22Rv1 (cell line): ENCODE measurements around the gene EGLN3.

Experiments used
- H3K27ac ChIP-seq: fragments of 450-650 bp; 2 replicates; pipeline ENCODE4 v1.5.1; 2017
- ZFX ChIP-seq: fragments of 450-650 bp; IDR thresholded peaks from 2 replicates; pipeline ENCODE4 v1.6.1; 2017; ENCODE audit warnings: antibody characterized with exemption, borderline replicate concordance
- TF ChIP-seq, protein P1 (sequence below): fragments of 450-650 bp; IDR thresholded peaks from 2 replicates; pipeline ENCODE4 v1.5.1; 2017; ENCODE audit warnings: mild to moderate bottlenecking

EGLN3 gene

DNA sequence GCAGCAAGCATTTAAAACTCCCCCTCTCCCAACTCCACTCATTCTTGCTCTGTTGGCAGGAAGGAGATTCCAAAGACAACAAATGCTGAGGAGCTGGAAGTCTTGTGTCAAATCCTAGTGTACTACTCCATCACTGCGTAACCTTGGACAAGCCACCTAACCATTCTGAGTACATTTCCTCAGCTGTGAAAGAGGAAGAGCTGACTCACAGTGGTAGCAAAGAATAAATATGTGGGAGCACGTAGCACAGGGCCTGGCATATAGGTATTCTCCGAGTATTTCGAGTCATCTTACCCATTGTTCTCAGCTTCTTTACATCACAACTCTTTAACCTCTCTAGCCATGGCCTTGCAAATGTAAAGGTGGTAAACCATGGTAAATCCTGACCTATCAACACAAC, 28.7 kb downstream of the EGLN3 start:
- no peak overlapping the region for H3K27ac ChIP-seq

DNA sequence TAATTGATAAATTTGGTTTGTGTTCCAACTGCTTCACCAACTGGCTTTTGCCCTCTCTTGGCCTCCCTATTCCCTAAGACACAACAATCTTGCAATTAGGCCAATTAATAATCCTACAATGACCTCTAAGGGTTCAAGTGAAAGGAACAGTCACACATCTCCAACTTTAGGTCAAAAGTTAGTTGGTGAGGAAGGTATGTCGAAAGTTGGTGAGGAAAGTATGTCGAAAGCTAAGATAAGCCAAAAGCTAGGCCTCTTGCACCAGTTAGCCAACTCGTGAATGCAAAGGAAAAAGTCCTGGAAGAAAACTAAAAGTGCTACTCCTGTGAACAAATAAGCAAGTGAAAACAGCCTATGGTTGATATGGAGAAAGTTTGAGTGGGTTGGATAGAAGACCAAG, 32.6 kb downstream of the EGLN3 start:
- no peak overlapping the region for H3K27ac ChIP-seq

More for the DNA sequence above, 28.7 kb downstream of the EGLN3 start:
- no peak for TF ChIP-seq ZFX
- TF ChIP-seq, protein P1, sequence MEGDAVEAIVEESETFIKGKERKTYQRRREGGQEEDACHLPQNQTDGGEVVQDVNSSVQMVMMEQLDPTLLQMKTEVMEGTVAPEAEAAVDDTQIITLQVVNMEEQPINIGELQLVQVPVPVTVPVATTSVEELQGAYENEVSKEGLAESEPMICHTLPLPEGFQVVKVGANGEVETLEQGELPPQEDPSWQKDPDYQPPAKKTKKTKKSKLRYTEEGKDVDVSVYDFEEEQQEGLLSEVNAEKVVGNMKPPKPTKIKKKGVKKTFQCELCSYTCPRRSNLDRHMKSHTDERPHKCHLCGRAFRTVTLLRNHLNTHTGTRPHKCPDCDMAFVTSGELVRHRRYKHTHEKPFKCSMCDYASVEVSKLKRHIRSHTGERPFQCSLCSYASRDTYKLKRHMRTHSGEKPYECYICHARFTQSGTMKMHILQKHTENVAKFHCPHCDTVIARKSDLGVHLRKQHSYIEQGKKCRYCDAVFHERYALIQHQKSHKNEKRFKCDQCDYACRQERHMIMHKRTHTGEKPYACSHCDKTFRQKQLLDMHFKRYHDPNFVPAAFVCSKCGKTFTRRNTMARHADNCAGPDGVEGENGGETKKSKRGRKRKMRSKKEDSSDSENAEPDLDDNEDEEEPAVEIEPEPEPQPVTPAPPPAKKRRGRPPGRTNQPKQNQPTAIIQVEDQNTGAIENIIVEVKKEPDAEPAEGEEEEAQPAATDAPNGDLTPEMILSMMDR = no peak

DNA sequence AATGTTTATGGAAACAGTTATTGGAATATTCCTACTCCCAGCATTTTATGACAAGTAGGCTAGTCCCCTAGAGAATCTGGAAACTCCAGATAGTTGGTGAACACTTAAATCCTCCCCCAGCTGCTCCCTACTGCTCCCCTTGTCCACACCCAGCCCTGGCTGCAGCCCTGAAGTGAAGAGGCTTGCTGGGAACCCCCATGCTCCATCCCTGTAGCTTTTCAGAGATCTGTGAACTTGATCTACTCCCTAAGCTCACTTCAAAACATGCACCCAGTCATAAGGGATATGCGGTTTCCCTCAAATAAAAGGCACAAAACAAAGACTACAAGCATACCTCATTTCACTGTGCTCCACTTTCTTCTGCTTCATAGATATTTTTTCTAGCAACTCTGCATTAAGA, 33.2 kb downstream of the EGLN3 start:
- no peak overlapping the region for H3K27ac ChIP-seq
- TF ChIP-seq, protein P1 = no peak
- TF ChIP-seq ZFX = no peak

More for the DNA sequence above, 32.6 kb downstream of the EGLN3 start:
- TF ChIP-seq, protein P1 = no peak
- TF ChIP-seq ZFX = no peak

DNA sequence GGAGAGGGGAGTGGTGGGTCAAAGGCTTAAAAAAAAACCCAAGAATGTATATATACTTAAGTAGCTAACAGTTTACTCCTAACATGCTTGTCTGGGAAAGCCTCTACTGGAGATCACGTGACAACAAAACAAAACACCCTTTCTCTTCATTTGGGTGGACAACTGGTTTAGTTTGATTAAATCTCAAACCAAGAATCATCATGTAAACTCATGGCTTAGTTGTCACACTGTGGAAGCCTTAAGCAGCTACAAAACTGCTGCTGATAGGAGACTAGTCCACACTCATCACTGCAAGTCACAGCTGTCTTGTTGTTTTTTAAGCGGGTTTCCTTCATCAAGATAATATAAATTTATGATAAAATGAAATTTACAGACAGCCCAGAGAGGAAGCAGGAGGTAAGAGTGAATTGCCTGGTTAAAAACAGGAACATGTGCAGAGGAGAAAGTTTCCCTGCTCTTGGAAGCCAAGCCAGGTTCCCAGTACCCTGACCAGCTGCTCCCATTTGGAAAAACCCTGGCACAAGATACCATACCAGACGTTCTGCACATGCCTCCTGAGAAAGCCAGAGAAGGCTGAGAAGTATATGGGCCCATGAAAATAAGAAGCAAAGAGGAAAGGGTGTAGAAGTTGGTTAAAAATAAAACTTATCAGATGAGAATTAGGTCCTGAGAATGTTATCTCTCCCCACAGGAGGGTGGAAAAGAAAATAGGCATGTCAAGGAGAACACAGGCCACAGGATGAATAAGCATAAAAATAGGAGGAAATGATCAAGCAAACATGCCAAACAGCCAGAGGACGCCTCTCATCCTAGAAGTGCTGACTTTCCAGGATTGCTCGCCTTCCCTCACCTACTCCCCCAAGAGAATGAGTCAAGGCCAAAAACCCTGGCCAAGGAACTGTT, 34.0 kb downstream of the EGLN3 start:
- no peak overlapping the region for H3K27ac ChIP-seq
- TF ChIP-seq, protein P1 = no peak
- TF ChIP-seq ZFX = no peak

DNA sequence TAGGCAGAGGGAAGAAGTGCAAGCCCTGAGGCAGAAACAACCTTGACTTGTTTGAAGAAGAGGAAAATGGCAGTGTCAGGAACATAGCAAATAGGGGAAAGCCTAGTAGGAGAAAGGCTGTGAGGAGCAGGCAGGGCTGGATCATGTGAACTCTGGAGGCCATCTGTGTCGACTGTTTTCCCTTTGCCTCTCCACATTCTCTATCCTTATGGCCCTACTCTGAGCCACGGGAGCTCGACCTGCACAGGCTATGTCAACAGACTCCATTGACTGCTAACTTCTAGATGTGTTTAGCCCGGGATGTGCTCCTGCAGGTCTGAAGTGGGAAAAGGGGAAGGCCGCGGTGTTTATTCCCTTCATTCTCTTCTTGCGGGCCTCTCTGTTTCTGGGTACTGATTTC, 35.2 kb downstream of the EGLN3 start:
- no peak overlapping the region for H3K27ac ChIP-seq
- no peak for TF ChIP-seq ZFX
- TF ChIP-seq, protein P1 = no peak

DNA sequence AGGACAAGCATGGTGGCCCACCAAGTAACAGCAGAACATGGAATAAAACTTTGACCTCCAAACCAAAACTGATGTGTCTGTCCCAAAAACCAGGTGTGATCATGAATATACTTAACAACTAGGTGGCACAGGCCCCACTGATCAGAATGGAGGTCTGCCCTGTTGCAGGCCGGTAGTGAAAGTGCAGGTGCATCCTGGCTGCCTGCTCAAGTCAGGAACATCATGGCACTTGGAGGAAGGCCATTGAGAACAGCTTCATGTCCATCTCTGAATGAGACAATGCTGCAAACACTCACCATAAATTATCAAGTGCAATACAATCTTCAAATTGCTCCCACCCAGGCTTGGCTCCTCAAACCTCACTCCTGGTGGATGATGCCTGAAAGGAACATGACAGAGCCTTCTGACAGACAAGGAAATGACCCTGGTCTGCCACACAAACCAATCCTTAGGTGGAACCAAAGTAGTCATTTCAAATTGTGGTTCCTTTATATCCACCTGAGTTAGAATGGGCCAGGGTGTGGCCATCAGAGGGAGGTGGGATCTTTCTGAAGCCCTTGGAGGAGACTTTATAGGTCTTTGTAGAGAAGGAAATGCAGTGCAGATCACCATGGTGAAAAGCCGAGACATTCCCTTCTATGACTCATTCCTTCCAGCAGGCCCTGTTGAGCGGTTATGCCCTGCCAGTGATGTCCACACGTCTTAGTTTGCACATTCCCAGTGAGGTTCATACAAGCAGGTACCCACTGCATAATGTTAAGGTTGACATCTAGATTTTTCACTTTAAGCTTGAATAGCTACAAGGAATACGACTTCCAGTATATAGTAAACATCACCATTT, 36.0 kb downstream of the EGLN3 start:
- no peak for TF ChIP-seq ZFX
- TF ChIP-seq, protein P1 = no peak
- H3K27ac ChIP-seq = no peak overlapping the region
